Dedifferentiated amniotic fluid mesenchymal stem cell (primary cell): Measurements from ENCODE around the gene ESX1.
"Not testable (repeated sequence)": the region's sequence is repeated elsewhere in the genome, so short reads cannot be mapped to it uniquely, and the experiment has no call there.

Experiments used
- DNase-seq: peaks from one replicate; pipeline ENCODE4 v3.0.0-alpha.2; 2016; ENCODE audit errors: extremely low spot score

The ESX1 gene

GRCh38 chrX:104254442-104255115 lies at the start of gene ESX1:
TSS of gene ESX1 (minus strand) at chrX:104254933. CDS start at chrX:104254849, 84 bp downstream.
- no peak for DNase-seq

DNA sequence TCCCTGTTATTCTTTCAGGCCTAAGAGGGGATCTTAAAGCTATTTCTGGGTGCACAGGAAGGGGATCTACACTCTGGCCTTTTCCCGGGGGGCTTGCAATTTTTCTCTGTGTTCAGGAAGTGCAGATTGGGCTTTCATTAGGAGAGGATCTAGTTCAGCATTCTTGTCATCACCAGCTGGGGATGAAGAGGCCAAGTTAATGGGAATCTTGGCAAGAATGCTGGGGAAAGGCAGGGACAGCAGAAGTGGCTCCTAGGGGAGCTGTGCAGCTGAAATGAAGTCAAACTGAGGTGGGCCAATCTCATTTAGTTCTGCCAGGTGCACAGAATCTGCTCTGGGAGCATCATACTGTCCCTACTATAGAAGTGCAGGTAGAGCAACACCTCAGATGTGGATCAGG lies 40.9 kb upstream of the ESX1 start:
- DNase-seq: no peak

DNA sequence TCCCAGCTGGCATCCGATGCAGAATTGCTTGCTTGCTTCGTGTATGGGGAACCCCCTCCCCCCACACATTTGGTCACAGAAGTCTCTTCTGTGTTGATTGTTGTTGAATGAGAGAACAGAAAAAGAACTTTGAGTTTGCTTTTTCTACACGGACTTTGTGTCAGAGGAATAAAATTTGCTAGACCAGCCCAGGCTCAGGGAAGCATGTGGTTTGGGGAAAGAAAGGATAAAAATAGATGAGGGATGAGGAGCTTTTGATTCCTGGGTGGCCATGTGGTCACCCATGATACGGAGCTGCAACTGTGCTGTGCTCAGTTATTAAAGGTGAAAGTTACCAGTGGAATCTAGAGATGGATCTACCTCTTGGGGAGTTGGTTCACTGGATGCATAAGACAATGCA lies 34.2 kb upstream of the ESX1 start:
- DNase-seq: no peak

DNA sequence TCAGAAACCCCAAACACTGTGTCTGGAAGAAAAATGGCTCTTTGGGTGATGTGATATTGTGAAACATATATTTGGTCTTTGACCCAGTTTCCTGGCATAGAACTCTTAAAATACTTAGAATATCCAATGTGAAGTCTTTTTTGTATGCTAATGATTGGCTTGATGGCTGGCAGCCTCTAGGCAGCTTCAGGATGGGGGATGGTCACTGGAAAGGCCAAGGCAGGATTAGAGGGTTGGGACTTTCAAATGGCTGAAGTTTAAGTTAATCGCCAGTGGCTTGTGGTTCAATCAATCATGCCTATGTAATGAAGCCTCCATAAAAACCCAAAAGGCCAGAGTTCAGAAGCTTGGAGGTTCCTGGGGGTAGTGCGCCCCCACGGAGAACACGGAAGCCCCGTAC lies 33.5 kb upstream of the ESX1 start:
- DNase-seq: no peak

DNA sequence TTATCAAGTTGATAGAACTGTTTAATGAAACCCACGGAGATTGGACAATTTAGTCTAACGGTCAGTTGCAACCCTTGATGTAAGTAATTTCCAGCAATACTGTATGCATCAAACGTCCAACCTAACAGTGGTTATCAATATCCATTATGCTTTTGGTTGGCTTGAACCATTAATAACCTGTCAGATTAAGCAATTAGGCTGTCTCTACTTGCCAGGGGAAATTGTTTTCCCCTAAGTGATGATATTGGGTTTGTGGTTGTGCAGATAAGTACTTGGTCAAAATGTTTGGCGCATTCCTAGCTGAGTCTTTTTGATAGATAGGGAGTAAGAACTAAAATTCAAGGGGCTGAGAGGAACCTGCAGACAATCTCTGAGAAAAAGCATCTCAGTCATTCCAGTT lies 30.5 kb upstream of the ESX1 start:
- DNase-seq: no peak

DNA sequence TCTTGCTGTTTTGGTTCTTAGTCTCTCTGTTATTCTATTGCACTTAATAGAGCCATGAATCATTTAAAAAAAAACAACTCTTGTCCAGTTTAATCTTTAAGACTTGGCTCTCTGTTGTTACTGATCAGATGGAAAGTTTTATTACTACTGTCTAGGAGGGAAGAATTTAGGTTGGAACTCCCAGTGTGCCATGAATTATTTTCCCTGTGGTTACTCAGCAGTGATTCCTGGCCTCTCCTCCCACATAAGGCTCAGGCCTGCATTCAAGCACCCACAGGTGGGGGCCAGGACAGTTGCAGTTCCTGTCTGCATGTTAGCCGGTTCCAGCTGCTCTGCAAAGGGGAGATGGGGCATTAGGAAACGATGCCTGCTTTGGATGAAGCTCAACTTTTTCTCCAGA lies 29.8 kb upstream of the ESX1 start:
- DNase-seq: no peak

GRCh38 chrX:104282166-104282725 lies 27.5 kb upstream of the ESX1 start:
- no peak for DNase-seq

GRCh38 chrX:104281564-104281963 lies 26.8 kb upstream of the ESX1 start:
- no peak for DNase-seq

DNA sequence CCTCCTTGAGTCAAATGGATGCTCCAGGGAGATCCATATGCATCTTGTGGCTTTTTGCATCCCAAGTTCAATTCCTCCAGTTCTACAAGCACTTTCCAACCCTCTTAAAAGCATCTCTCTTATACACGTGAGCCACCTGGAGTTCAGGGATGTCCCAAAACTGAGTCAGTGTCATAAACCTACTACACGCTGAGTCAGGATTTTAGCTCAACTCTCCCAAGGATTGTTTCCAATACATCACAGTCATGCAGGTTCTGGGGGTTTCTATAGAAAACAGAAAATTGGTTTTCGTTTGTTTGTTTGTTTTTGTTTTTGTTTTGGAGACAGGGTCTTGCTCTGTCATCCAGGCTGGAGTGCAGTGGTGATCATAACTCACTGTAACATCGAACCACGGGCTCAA lies 25.9 kb upstream of the ESX1 start:
- no peak for DNase-seq

DNA sequence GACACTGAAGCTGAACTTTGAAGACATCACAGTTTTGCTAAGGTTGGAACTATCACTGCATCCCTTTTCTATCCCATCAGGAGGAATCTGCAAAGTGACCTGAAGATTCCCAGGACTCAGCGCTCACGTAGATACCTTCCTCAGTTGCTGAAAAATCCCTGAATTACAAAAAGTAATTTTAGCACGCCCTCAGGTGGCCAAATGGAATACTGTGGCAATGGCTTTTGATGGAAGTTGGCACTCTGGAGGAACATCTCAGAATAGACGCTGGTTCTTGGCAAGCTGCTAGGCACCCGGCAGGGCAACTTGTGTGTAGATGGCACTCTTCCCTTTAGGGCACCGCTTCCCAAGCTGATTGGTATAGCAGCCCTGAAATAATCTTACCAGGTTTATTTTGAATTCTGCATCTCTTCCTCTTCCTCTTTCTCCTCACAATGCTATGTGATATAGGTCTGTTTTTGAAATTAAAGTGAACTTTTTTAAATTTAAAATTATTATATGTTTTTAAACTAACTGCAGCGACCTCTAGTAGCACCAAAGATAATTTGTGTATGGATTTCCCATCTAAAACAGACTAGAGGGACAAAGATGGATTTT lies 16.3 kb upstream of the ESX1 start:
- DNase-seq: peak; percentile 23

DNA sequence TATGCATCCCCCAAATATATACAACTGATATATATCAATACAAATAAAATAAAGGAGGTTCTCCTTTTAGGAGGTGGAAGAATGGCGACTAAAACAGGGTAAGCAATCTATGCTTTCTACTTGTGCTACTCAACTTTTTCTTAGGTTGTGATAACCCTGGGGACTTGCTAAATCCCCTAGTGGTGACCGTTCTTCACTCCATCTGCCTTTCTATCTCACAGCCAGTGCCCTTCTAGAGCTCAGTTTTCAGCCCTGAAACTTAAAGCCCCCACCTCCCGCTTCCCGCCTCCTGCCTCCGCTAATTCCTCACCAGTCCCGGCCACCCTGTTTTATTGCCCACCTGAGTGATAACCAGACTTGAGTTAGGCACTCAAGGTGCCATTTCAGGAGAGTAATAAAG lies 15.5 kb upstream of the ESX1 start:
- DNase-seq: no peak

- DNase-seq: no peak
These were observed 732 bp upstream of the ESX1 start for GRCh38 chrX:104255465-104255864.

- no peak for DNase-seq
These were observed 929 bp downstream of the ESX1 start for GRCh38 chrX:104253567-104254441.

GRCh38 chrX:104250470-104250869 lies 4.3 kb downstream of the ESX1 start:
- no peak for DNase-seq

- not testable (repeated sequence) for DNase-seq
These were observed 24.7 kb downstream of the ESX1 start for GRCh38 chrX:104230060-104230459.

DNA sequence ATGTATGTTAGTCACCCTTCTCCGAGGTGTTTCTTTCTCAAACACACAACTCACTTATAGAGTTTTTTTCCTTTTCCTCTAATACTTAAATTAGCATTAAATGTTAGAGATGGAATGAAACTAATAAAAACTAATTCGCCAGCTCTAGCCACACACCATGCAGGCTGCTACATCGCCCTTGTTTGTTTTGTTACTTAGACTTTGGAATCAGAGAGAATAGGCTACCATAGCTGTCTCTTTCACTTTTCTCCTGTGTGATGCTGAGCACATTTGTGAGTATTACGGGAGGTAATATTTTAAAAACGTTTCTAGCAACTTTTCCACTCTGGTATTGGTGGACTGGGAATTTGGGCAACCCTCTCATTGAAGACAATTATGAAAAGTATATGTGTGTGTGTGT lies 43.5 kb downstream of the ESX1 start:
- DNase-seq: no peak

DNA sequence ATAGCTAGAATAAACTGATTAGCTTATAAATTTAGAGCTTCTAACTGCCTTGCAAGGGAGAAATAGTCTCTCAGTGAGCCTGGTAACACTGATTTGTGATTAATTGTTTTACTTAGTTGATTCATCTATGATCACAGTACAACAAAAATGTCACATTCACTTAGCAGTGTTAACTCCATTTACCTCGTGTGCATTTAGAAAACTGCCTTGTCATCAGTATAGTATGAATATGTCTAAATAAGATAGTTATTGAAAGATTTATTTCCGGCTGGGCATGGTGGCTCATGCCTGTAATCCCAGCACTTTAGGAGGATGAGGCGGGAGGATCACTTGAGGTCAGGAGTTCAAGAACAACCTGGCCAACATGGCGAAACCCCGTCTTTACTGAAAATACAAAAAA lies 49.2 kb downstream of the ESX1 start:
- no peak for DNase-seq
